GM18951 (cell line): ENCODE data around the gene KLHL36.

Experiments used
- POLR2A ChIP-seq: IDR thresholded peaks from 4 replicates; pipeline ENCODE4 v1.6.1; 2011; ENCODE audit warnings: mild to moderate bottlenecking; ENCODE audit not compliant: insufficient read length, insufficient read depth; ENCODE audit errors: extremely low read depth
- in situ Hi-C: fragments of 300-500 bp; cut with MboI; formaldehyde crosslinking; loops from one replicate; pipeline ENCODE4 v1.12.0; 2022; ENCODE audit warnings: low sequenced_read_pairs, mixed read lengths, inconsistent platforms; ENCODE audit not compliant: unreplicated experiment

Gene KLHL36

GRCh38 chr16:84647828-84648594 is at the start of gene KLHL36:
TSS of gene KLHL36 (plus strand) at chr16:84648511. CDS start at chr16:84650868, 2,357 bp downstream.
- peak; percentile 64 for TF ChIP-seq POLR2A
- in situ Hi-C loops: no loop called here

GRCh38 chr16:84599521-84600202 is 48.6 kb upstream of the KLHL36 start:
- TF ChIP-seq POLR2A: peak; percentile 41
- in situ Hi-C loops: no loop called here

GRCh38 chr16:84600343-84601229 is 47.7 kb upstream of the KLHL36 start:
- TF ChIP-seq POLR2A: peak; percentile 31
- in situ Hi-C loops: no loop called here

- in situ Hi-C loops: no loop called here
- peak; percentile 5 for TF ChIP-seq POLR2A
Observed at GRCh38 chr16:84603140-84603816, 45.0 kb upstream of the KLHL36 start.

- no peak for TF ChIP-seq POLR2A
- in situ Hi-C loops: no loop called here
Observed at GRCh38 chr16:84603940-84604339, 44.4 kb upstream of the KLHL36 start.

GRCh38 chr16:84604477-84605013 is 43.8 kb upstream of the KLHL36 start:
- in situ Hi-C loops: no loop called here

GRCh38 chr16:84605339-84605848 is 42.9 kb upstream of the KLHL36 start:
- TF ChIP-seq POLR2A: no peak
- in situ Hi-C loops: no loop called here

More at GRCh38 chr16:84604477-84605013, 43.8 kb upstream of the KLHL36 start:
- TF ChIP-seq POLR2A: no peak

GRCh38 chr16:84606081-84606875 is 42.0 kb upstream of the KLHL36 start:
- no peak for TF ChIP-seq POLR2A
- in situ Hi-C loops: no loop called here

- in situ Hi-C loops: no loop called here
- no peak for TF ChIP-seq POLR2A
Observed at GRCh38 chr16:84607061-84607460, 41.2 kb upstream of the KLHL36 start.

- peak; percentile 34 for TF ChIP-seq POLR2A
- in situ Hi-C loops: no loop called here
Observed at GRCh38 chr16:84607694-84608093, 40.6 kb upstream of the KLHL36 start.

GRCh38 chr16:84608282-84608681 is 40.0 kb upstream of the KLHL36 start:
- in situ Hi-C loops: no loop called here
- no peak for TF ChIP-seq POLR2A
